GM19455 (cell line): ENCODE data around the gene RSBN1L.
"Not testable (repeated sequence)": the region's sequence is repeated elsewhere in the genome, so short reads cannot be mapped to it uniquely, and the experiment has no call there.

Experiments used
- ATAC-seq: cut with Tn5 transposase; IDR thresholded peaks from one replicate; pipeline ENCODE4 v1.9.1; 2021; ENCODE audit not compliant: unreplicated experiment

The RSBN1L gene

GRCh38 chr7:77765481-77765880 lies 69.2 kb downstream of the RSBN1L start:
- no peak for ATAC-seq

- no peak for ATAC-seq
Observed at GRCh38 chr7:77765906-77766800, 69.9 kb downstream of the RSBN1L start.

- no peak for ATAC-seq
Observed at GRCh38 chr7:77766801-77767605, 70.7 kb downstream of the RSBN1L start.

- no peak for ATAC-seq
Observed at GRCh38 chr7:77770316-77770715, 74.1 kb downstream of the RSBN1L start.

GRCh38 chr7:77771901-77772300 lies 75.6 kb downstream of the RSBN1L start:
- ATAC-seq: no peak

GRCh38 chr7:77778535-77778934 lies 82.3 kb downstream of the RSBN1L start:
- no peak for ATAC-seq

GRCh38 chr7:77782383-77782782 lies 86.1 kb downstream of the RSBN1L start:
- no peak for ATAC-seq

- ATAC-seq: no peak
Observed at GRCh38 chr7:77783111-77783510, 86.9 kb downstream of the RSBN1L start.

- no peak for ATAC-seq
Observed at GRCh38 chr7:77783545-77783944, 87.3 kb downstream of the RSBN1L start.

GRCh38 chr7:77784426-77784825 lies 88.2 kb downstream of the RSBN1L start:
- ATAC-seq: not testable (repeated sequence)

GRCh38 chr7:77786018-77786417 lies 89.8 kb downstream of the RSBN1L start:
- ATAC-seq: no peak

- no peak for ATAC-seq
Observed at GRCh38 chr7:77786741-77787140, 90.5 kb downstream of the RSBN1L start.

- ATAC-seq: no peak
Observed at GRCh38 chr7:77788327-77788902, 92.2 kb downstream of the RSBN1L start.

- no peak for ATAC-seq
Observed at GRCh38 chr7:77791336-77791735, 95.1 kb downstream of the RSBN1L start.

GRCh38 chr7:77791956-77792355 lies 95.7 kb downstream of the RSBN1L start:
- ATAC-seq: no peak

GRCh38 chr7:77794000-77794399 lies 97.7 kb downstream of the RSBN1L start:
- no peak for ATAC-seq

GRCh38 chr7:77796109-77796508 lies 99.8 kb downstream of the RSBN1L start:
- no peak for ATAC-seq

GRCh38 chr7:77796960-77797359 lies 100.7 kb downstream of the RSBN1L start:
- no peak for ATAC-seq

GRCh38 chr7:77797734-77798393 lies 101.6 kb downstream of the RSBN1L start:
- ATAC-seq: peak; percentile 38

GRCh38 chr7:77798394-77799077 lies 102.3 kb downstream of the RSBN1L start, which contains the start of the genes PHTF2 and TMEM60:
PHTF2 (plus strand) TSS chr7:77798773.
TMEM60 (minus strand) TSS chr7:77798434; CDS start chr7:77794373, 4,061 bp downstream.
- ATAC-seq: peak; percentile 92
